Ovary (tissue), 3 donors: ENCODE measurements around the gene ADH1C.

Source experiments
- EP300 ChIP-seq: sonication (generic); formaldehyde crosslinking; IDR thresholded peaks from one replicate; pipeline ENCODE4 v1.6.1; 2017; ENCODE audit warnings: antibody characterized with exemption
- POLR2A ChIP-seq: fragments of 450-650 bp; IDR thresholded peaks from one replicate; pipeline ENCODE4 v1.6.1; 2017; ENCODE audit warnings: antibody characterized with exemption, mild to moderate bottlenecking, moderate library complexity
- TF ChIP-seq, protein P1 (sequence below), 3 donors: fragments of 450-650 bp in 2 of 3; fragments of 200-600 bp in 1 of 3; IDR thresholded peaks; one replicate each; pipeline versions ENCODE4 v1.5.1 to v1.8.0; 2016 to 2022; ENCODE audit warnings: antibody characterized with exemption in 3 of 3, mild to moderate bottlenecking in 1 of 3
- donor health status: DM: no; HTN: no; CAD: no.

GRCh38 chr4:99290848-99291786, 61.4 kb downstream of the ADH1C start, which contains the start of gene ADH1A:
- no peak for TF ChIP-seq POLR2A
- TF ChIP-seq, protein P1, sequence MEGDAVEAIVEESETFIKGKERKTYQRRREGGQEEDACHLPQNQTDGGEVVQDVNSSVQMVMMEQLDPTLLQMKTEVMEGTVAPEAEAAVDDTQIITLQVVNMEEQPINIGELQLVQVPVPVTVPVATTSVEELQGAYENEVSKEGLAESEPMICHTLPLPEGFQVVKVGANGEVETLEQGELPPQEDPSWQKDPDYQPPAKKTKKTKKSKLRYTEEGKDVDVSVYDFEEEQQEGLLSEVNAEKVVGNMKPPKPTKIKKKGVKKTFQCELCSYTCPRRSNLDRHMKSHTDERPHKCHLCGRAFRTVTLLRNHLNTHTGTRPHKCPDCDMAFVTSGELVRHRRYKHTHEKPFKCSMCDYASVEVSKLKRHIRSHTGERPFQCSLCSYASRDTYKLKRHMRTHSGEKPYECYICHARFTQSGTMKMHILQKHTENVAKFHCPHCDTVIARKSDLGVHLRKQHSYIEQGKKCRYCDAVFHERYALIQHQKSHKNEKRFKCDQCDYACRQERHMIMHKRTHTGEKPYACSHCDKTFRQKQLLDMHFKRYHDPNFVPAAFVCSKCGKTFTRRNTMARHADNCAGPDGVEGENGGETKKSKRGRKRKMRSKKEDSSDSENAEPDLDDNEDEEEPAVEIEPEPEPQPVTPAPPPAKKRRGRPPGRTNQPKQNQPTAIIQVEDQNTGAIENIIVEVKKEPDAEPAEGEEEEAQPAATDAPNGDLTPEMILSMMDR (IDR thresholded peaks at IDR 0.05) = no peak
- no peak for TF ChIP-seq EP300
